GM21447 (cell line): ENCODE data around the gene VWA5B2.

ENCODE experiments used
- ATAC-seq: cut with Tn5 transposase; IDR thresholded peaks from one replicate; pipeline ENCODE4 v1.9.1; 2021; ENCODE audit not compliant: unreplicated experiment

The VWA5B2 gene

DNA sequence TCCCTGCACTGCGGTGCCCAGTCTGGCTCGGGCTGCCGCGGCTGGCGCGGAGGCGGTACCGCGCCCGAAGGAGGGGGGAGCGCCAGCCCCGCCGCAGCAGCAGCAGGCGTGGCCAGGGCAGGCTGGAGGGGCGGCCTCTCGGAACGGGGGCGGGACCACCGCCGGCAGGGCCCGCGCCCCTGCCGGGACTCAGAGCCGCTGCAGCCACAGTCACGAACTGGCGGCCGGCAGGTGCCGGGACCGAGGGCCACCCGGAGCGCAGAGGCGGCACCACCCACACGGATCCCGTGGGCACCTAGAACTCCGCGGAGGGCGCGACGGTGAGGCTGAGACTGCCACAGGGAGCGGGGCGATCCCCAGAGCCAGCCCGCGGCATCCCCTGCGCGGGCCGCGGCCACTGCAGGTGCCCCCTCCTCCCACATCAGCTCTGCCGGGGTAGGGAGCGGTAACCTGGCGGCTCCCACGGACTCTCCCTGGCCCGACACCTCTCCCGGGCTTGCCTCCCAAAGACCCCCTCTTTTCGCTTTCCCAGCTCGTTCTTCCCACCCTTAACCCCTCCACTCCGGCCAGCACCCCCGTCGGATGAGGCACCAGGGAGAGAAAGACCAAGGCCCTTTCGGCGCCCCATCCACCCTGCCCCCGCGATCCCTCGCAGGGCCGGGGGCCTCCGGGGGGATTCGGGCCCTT, at the start of gene VWA5B2:
VWA5B2 (plus strand) TSS at position 192 of the 687 bp plus-strand sequence. CDS start 944 bp downstream, outside the sequence.
- ATAC-seq: peak; percentile 55

DNA sequence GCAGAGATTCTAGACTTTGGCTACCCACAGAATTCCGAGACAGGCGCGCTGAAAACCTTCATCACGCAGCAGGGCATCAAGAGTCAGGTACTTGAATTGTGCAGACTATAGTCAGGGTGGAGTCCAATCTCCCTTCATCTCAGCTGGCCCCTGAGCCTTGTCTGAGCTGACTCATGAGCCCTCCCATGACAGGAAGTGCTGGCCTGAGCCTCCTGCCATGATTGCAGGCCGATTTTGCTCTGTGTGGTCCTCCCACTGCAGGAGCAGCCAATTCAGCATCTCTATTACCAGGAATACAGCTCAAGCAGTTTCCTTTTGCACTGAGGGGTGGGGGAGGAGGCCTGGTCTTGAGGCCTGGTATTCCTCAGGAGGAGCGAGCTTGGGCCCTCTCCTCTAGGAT, 49.2 kb upstream of the VWA5B2 start:
- ATAC-seq: no peak

GRCh38 chr3:184181596-184181995, 47.8 kb upstream of the VWA5B2 start:
- ATAC-seq: no peak

- no peak for ATAC-seq
Measured at GRCh38 chr3:184183679-184184078, 45.7 kb upstream of the VWA5B2 start.

- ATAC-seq: no peak
Measured at GRCh38 chr3:184184546-184185230, 44.7 kb upstream of the VWA5B2 start.

GRCh38 chr3:184185461-184186183, 43.8 kb upstream of the VWA5B2 start:
- peak; percentile 93 for ATAC-seq

GRCh38 chr3:184186184-184186901, 43.0 kb upstream of the VWA5B2 start, which contains the start of gene ABCF3:
TSS of gene ABCF3 (plus strand) at chr3:184186199. CDS start at chr3:184186208, 9 bp downstream.
- ATAC-seq: peak; percentile 21

- no peak for ATAC-seq
Measured at GRCh38 chr3:184186902-184187207, 42.5 kb upstream of the VWA5B2 start.

DNA sequence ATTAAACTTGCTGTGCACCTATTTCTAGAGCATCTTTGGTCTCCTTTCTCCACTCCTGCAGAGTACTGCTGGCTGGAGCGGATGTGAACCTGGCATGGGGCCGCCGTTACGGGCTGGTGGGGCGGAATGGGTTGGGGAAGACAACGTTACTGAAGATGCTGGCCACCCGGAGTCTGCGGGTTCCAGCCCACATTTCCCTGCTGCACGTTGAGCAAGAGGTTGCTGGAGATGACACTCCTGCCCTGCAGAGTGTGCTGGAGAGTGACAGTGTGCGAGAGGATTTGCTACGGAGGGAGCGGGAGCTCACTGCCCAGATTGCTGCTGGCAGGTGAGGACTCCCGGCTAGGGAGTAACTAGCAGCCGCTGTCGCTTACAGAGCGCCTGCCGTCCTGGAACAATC, 41.3 kb upstream of the VWA5B2 start:
- no peak for ATAC-seq

DNA sequence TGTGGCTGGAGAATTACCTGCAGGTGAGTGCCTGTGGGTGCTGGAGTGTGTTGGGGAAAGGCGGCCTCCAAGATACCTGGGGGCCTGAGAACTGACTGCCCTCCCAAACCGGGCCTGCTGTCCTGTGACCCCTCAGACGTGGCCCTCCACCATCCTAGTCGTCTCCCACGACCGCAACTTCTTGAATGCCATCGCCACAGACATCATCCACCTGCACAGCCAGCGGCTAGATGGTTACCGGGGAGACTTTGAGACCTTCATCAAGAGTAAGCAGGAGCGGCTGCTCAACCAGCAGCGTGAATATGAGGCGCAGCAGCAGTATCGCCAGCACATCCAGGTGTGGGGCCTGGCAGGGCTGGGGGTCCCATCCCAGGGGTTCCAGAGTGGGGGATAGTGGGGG, 40.0 kb upstream of the VWA5B2 start:
- no peak for ATAC-seq

DNA sequence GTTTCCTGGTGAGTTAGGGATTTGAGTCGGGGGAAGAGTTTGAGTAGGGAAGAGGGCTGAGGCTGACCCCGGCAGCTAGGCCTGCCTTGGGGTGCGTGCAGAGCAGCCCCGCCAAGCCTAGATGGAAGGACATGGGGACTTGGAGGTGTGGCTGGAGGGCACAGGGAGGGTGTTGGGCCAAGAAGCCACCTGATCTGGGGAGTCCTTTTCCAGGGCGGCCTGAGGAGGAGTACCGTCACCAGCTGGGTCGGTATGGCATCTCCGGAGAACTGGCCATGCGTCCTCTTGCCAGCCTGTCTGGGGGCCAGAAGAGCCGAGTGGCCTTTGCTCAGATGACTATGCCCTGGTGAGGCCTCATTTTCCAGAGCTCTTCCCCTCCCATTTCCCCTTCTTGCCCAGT, 36.5 kb upstream of the VWA5B2 start:
- ATAC-seq: no peak

- no peak for ATAC-seq
Measured at GRCh38 chr3:184193991-184194539, 35.3 kb upstream of the VWA5B2 start.

DNA sequence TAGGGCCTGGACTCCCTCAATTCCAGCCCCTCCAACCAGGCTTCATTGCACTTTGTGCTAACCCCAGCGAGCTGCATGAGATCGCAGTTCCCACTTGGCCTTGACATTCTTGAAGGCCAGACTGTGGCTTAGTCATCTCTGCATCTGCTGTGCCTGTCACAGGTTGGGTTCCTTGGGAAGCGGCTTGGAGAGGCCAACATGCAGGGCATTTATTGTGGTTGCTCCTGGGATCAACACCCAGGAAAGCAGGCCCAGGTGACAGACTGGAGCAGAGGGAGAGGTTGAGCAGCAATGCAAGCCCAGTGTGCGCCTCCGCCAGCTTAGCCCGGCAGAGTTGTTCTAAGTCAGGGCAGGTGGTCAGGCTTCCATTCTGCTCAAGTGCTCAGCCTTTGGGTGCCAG, 32.8 kb upstream of the VWA5B2 start:
- ATAC-seq: no peak

- ATAC-seq: no peak
Measured at GRCh38 chr3:184198509-184198908, 30.9 kb upstream of the VWA5B2 start.

DNA sequence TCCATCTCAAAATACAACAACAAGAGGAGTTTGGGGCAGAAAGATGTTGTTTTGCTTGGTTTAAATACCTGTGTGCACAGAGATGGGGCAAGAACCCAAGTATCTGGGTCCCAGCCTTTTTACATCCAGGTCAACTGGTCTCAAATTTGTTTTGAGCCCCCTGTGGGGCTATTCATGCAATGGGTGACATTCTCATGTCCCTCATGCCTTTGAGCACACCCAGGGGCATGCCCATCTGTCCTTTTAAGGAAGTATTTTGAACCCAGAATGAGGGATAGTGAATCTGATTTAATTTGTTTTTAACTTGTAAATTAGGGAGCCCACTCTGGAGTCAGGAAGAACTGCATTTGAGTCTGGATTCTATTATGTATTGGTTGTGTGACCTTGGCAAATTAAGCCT, 28.6 kb upstream of the VWA5B2 start:
- ATAC-seq: no peak

DNA sequence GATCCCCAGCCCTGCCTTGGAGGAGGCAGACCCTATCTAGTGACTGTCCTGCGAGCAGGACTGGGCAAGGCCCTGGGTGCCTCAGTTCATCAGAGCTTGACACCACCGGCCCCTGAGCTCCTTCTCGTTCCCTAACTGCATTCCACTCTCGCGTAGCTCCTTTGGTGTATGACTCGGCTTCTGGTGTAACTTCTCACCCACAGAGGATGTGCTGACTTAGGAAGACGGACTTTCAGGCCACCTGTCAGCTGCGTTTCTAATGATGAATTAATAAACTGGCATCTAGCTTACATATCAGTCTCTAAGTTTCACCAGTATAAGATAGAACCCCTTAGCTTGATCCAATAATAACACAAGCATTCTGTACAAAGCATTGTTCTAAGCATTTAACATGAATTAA, 25.9 kb upstream of the VWA5B2 start:
- ATAC-seq: no peak

DNA sequence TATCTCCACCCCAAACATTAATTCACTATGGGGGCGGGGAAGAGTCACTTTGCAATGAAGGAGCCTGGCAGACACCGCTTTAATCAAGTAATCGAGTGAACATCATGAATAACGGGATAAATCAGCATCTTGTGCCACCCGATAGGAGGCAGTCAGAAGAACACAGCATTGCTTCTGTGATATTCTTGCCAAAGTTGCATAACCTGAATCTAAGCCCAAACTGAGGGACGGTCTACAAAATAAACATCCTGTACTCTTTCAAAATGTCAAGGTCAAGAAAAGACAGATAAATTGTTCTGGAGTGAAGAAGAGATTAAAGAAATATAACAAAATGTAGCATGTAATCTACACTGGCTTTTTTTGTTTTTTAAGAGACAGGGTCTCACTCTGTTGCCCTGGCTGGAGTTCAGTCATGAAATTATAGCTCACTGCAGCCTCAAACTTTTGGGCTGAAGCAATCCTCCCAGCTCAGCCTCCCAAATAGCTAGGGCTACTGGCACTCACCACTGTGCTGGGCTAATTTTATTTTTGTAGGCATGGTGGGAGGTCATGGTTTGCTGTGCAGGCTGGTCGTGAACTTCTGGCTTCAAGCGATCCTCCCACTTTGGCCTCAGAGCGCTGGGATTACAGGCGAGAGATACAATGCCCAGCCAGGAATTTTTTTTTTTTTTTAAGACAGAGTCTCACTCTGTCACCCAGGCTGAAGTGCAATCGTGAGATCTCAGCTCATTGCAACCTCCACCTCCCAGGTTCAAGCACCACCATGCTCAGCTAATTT, 20.1 kb upstream of the VWA5B2 start:
- ATAC-seq: no peak

DNA sequence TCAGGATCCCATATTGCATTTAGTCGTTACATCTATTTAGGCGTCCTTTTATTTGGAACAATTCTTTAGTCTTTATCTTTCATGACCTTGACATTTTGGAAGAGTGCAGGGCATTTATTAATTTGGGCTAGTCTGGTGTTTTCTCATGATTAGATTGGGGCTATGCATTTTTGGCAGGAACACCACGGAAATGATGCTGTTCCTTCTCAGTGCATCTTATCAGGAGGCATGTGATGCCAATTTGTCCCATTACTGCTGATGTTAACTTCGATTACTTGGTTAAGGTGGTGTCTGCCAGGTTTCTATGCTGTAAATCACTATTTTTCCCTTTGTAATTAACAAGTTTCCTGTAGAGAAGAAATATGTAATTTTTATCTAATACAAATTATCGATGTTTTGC, 18.1 kb upstream of the VWA5B2 start:
- no peak for ATAC-seq

GRCh38 chr3:184211718-184212117, 17.7 kb upstream of the VWA5B2 start:
- no peak for ATAC-seq

DNA sequence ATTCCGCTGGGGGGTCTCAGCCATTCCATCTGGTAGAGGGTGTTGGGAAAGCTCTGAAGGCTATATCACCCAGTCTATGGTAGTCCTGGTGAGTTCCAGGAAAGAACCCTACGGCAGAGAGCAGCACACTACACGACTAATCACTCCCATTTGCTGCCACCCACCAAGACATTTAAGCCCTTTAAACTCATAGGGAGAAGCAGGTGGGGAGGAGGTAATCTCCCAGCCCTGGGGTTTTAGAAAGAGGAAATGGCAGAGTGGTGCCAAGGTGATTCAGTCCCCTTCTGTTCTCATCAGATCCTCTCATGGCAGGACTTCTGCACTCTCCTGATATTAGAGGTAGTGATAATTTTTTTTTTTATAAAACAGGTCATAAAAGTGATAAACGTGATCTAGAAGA, 10.6 kb upstream of the VWA5B2 start:
- no peak for ATAC-seq
